Measurements from ENCODE around the gene WNT3A. TPM values are rescaled to one million over a fixed set of nuclear protein-coding genes. Genes with fewer than 3 reads are reported as not detected.

Gene WNT3A
- total RNA-seq, 1 experiment from 2014 or later: not detected

GRCh38 chr1:228104526-228105269 is 97.9 kb downstream of the WNT3A start:
- DNase-seq (ENCODE audit: low spot score): no peak
- Histone ChIP-seq H3K9me3 (ENCODE audit: low read depth, low read length, poor library complexity, severe bottlenecking) (no peaks in the 10 kb centered on the region), H3K36me3 (ENCODE audit: insufficient read depth, low read length, poor library complexity, severe bottlenecking) (peaks cover 23% of the 10 kb centered on the region), H3K27me3 (replicated peaks; ENCODE audit: insufficient read depth, low read depth, low read length, poor library complexity) (no peaks in the 10 kb centered on the region), H3K27ac (ENCODE audit: low read depth, low read length, poor library complexity, severe bottlenecking) (no peak overlapping the region), H3K4me1 (ENCODE audit: insufficient read depth, low read length, poor library complexity, severe bottlenecking) (peaks cover 6% of the 10 kb centered on the region), H3K4me3 (ENCODE audit: low read depth, low read length, poor library complexity, severe bottlenecking) (no peak overlapping the region)
- intact Hi-C loops (cut with micrococcal nuclease; ENCODE audit: unreplicated experiment): no loop called here
- ChIA-PET CTCF (no interaction called here), POLR2A (ENCODE audit: low non-redundant PET) (no interaction called here)
- TF ChIP-seq CTCF (conservative IDR thresholded peaks at IDR 0.05; ENCODE audit: low read depth, low read length) (no peak), EZH2 (IDR thresholded peaks at IDR 0.05; ENCODE audit: borderline replicate concordance, low read depth, low read length, poor library complexity, severe bottlenecking) (no peak)
- BruUV-seq (replicated peaks): no TSS peak

- POLR2A ChIA-PET (ENCODE audit: low non-redundant PET): no interaction called here
Observed at GRCh38 chr1:228105270-228105995, 98.6 kb downstream of the WNT3A start.

More at GRCh38 chr1:228105270-228105995, 98.6 kb downstream of the WNT3A start:
- intact Hi-C loops (cut with micrococcal nuclease; ENCODE audit: unreplicated experiment): no loop called here
- no TSS peak for BruUV-seq (replicated peaks)
- DNase-seq (ENCODE audit: low spot score): no peak
- Histone ChIP-seq H3K36me3 (ENCODE audit: insufficient read depth, low read length, poor library complexity, severe bottlenecking) (peaks cover 17% of the 10 kb centered on the region), H3K27me3 (replicated peaks; ENCODE audit: insufficient read depth, low read depth, low read length, poor library complexity) (no peaks in the 10 kb centered on the region), H3K9me3 (ENCODE audit: low read depth, low read length, poor library complexity, severe bottlenecking) (no peaks in the 10 kb centered on the region), H3K4me1 (ENCODE audit: insufficient read depth, low read length, poor library complexity, severe bottlenecking) (peaks cover 11% of the 10 kb centered on the region), H3K27ac (ENCODE audit: low read depth, low read length, poor library complexity, severe bottlenecking) (no peak overlapping the region), H3K4me3 (ENCODE audit: low read depth, low read length, poor library complexity, severe bottlenecking) (no peak overlapping the region)
- no peak for TF ChIP-seq CTCF (conservative IDR thresholded peaks at IDR 0.05; ENCODE audit: low read depth, low read length)
- TF ChIP-seq EZH2 (IDR thresholded peaks at IDR 0.05; ENCODE audit: borderline replicate concordance, low read depth, low read length, poor library complexity, severe bottlenecking): no peak
- CTCF ChIA-PET: no interaction called here
